HepG2 (cell line): ENCODE measurements around the gene RDM1. TPM values are rescaled to one million over a fixed set of nuclear protein-coding genes. Genes with fewer than 3 reads are reported as not detected.

Source experiments
- CCAR2 ChIP-seq: fragments of 200-400 bp; formaldehyde crosslinking; optimal IDR thresholded peaks from 2 replicates; pipeline ENCODE3; 2018; ENCODE audit warnings: low read depth, mild to moderate bottlenecking, low read length, moderate library complexity
- KMT2B ChIP-seq: IDR thresholded peaks from 2 replicates; pipeline ENCODE4 v1.6.1; 2016; ENCODE audit warnings: missing genetic modification reagents, missing compliant biosample characterization
- MAF1 ChIP-seq: sonication (generic); formaldehyde crosslinking; IDR thresholded peaks from 2 replicates; pipeline ENCODE4 v1.5.0; 2020; ENCODE audit warnings: missing genetic modification reagents, borderline replicate concordance
- SETDB1 ChIP-seq: sonication (generic); formaldehyde crosslinking; IDR thresholded peaks from 2 replicates; pipeline ENCODE4 v1.5.1; 2020; ENCODE audit warnings: missing genetic modification reagents, mild to moderate bottlenecking, borderline replicate concordance
- ZNF17 ChIP-seq: sonication (generic); formaldehyde crosslinking; IDR thresholded peaks from 2 replicates; pipeline ENCODE4 v1.5.0; 2020; ENCODE audit warnings: mild to moderate bottlenecking, missing genetic modification reagents
- ZNF337 ChIP-seq: sonication (generic); formaldehyde crosslinking; IDR thresholded peaks from 2 replicates; pipeline ENCODE4 v1.5.1; 2020; ENCODE audit warnings: missing genetic modification reagents, low read depth, mild to moderate bottlenecking, borderline replicate concordance
- polyA plus RNA-seq, 8 experiments: library from polyadenylated mRNA; depleted of rRNA in 3 of 8; stranded (reverse) in 7 of 8; unstranded in 1 of 8; fragments of >200 nt; fragmentation: Illumina TruSeq in 4 of 8; extraction: Trizol in 4 of 8; gene quantifications; 2 replicates each; pipeline versions ENCODE4 v1.2.1 to v1.2.3, GENCODE V29; 2011 to 2016; ENCODE audit warnings: low read depth in 4 of 8, missing spikeins in 1 of 8, mixed read lengths in 1 of 8; ENCODE audit not compliant: insufficient read depth in 1 of 8
- total RNA-seq, 5 experiments: library from RNA; depleted of rRNA; stranded (reverse); fragments of >200 nt; fragmentation: Illumina TruSeq; extraction: Trizol; gene quantifications; 2 replicates each; pipeline ENCODE4 v1.2.3, GENCODE V29; 2016; ENCODE audit warnings: low read depth in 1 of 5
- TF ChIP-seq, protein P1 (sequence below): sonication (generic); formaldehyde crosslinking; IDR thresholded peaks from 2 replicates; pipeline ENCODE4 v1.9.0; 2021; ENCODE audit warnings: mild to moderate bottlenecking, missing genetic modification reagents
- TF ChIP-seq, protein P2 (sequence below): IDR thresholded peaks from 2 replicates; pipeline ENCODE4 v1.6.1; 2016; ENCODE audit warnings: low read depth
- TF ChIP-seq, protein P3 (sequence below): IDR thresholded peaks from 2 replicates; pipeline ENCODE4 v1.6.1; 2018; ENCODE audit warnings: missing genetic modification reagents
- TF ChIP-seq, protein P4 (sequence below): sonication (generic); formaldehyde crosslinking; IDR thresholded peaks from 2 replicates; pipeline ENCODE4 v1.8.1; 2023; ENCODE audit warnings: missing genetic modification reagents, inconsistent platforms, borderline replicate concordance
- TF ChIP-seq, protein P5 (sequence below): IDR thresholded peaks from 2 replicates; pipeline ENCODE4 v1.6.1; 2012; ENCODE audit warnings: low read depth, low read length, improper control_type of control experiment
- TF ChIP-seq, protein P6 (sequence below): sonication (generic); formaldehyde crosslinking; IDR thresholded peaks from 2 replicates; pipeline ENCODE4 v1.4.0; 2020; ENCODE audit warnings: missing genetic modification reagents, borderline replicate concordance

The RDM1 gene
- total and polyA plus RNA-seq, 2 of the 13 experiments (the other 11 are each of a cell fraction or from before 2014, with no cell fraction given) = 0.28 to 0.40 TPM

DNA sequence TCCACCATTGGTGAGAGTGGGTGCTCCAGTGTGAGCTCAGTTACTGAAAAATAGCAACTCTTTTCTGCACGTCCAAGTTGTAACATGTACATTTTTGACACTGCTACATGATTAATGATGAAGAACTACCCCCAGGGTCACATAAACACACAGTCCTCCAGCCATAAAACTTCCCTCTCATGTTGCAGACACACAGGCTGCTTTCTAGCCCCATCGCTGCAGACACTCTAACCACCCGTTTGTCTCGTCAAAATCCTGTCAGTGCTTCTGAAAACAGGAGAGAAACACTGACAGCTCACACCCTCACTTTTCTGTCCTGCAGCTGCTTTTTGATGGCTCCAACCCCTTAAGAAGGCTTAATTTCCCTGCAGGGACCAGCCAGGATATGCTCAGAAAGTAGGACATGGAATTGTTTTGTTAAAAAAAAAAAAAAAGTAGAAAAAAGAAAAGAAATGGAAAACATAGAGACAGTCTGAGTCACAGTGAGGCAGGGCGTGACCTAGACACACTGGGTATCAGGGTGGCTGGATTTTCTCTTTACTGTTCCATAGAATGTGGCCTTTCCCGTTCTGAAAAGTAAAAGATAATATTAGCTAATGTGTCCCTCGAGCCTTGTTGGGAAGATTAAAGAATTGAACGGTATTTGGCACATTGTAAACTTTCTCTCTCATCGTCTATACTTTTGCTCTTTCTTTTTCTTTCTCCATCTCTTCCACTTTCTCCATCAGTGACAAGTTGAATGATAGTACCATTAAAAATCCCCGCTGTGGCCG lies 29.7 kb downstream of the RDM1 start (continued):
- TF ChIP-seq, protein P1, sequence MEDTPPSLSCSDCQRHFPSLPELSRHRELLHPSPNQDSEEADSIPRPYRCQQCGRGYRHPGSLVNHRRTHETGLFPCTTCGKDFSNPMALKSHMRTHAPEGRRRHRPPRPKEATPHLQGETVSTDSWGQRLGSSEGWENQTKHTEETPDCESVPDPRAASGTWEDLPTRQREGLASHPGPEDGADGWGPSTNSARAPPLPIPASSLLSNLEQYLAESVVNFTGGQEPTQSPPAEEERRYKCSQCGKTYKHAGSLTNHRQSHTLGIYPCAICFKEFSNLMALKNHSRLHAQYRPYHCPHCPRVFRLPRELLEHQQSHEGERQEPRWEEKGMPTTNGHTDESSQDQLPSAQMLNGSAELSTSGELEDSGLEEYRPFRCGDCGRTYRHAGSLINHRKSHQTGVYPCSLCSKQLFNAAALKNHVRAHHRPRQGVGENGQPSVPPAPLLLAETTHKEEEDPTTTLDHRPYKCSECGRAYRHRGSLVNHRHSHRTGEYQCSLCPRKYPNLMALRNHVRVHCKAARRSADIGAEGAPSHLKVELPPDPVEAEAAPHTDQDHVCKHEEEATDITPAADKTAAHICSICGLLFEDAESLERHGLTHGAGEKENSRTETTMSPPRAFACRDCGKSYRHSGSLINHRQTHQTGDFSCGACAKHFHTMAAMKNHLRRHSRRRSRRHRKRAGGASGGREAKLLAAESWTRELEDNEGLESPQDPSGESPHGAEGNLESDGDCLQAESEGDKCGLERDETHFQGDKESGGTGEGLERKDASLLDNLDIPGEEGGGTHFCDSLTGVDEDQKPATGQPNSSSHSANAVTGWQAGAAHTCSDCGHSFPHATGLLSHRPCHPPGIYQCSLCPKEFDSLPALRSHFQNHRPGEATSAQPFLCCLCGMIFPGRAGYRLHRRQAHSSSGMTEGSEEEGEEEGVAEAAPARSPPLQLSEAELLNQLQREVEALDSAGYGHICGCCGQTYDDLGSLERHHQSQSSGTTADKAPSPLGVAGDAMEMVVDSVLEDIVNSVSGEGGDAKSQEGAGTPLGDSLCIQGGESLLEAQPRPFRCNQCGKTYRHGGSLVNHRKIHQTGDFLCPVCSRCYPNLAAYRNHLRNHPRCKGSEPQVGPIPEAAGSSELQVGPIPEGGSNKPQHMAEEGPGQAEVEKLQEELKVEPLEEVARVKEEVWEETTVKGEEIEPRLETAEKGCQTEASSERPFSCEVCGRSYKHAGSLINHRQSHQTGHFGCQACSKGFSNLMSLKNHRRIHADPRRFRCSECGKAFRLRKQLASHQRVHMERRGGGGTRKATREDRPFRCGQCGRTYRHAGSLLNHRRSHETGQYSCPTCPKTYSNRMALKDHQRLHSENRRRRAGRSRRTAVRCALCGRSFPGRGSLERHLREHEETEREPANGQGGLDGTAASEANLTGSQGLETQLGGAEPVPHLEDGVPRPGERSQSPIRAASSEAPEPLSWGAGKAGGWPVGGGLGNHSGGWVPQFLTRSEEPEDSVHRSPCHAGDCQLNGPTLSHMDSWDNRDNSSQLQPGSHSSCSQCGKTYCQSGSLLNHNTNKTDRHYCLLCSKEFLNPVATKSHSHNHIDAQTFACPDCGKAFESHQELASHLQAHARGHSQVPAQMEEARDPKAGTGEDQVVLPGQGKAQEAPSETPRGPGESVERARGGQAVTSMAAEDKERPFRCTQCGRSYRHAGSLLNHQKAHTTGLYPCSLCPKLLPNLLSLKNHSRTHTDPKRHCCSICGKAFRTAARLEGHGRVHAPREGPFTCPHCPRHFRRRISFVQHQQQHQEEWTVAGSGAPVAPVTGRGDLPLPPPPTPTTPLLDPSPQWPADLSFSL (CRISPR knock-in tag) = no peak
- TF ChIP-seq KMT2B (CRISPR knock-in tag) (no peak), ZNF337 (no peak), MAF1 (CRISPR knock-in tag) (no peak), SETDB1 (CRISPR knock-in tag) (no peak), CCAR2 (no peak), ZNF17 (CRISPR knock-in tag) (no peak)
- TF ChIP-seq, protein P2, sequence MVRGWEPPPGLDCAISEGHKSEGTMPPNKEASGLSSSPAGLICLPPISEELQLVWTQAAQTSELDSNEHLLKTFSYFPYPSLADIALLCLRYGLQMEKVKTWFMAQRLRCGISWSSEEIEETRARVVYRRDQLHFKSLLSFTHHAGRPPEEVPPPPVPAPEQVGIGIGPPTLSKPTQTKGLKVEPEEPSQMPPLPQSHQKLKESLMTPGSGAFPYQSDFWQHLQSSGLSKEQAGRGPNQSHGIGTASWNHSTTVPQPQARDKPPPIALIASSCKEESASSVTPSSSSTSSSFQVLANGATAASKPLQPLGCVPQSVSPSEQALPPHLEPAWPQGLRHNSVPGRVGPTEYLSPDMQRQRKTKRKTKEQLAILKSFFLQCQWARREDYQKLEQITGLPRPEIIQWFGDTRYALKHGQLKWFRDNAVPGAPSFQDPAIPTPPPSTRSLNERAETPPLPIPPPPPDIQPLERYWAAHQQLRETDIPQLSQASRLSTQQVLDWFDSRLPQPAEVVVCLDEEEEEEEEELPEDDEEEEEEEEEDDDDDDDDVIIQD = no peak
- TF ChIP-seq, protein P3, sequence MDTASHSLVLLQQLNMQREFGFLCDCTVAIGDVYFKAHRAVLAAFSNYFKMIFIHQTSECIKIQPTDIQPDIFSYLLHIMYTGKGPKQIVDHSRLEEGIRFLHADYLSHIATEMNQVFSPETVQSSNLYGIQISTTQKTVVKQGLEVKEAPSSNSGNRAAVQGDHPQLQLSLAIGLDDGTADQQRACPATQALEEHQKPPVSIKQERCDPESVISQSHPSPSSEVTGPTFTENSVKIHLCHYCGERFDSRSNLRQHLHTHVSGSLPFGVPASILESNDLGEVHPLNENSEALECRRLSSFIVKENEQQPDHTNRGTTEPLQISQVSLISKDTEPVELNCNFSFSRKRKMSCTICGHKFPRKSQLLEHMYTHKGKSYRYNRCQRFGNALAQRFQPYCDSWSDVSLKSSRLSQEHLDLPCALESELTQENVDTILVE (CRISPR knock-in tag) = no peak
- TF ChIP-seq, protein P4, sequence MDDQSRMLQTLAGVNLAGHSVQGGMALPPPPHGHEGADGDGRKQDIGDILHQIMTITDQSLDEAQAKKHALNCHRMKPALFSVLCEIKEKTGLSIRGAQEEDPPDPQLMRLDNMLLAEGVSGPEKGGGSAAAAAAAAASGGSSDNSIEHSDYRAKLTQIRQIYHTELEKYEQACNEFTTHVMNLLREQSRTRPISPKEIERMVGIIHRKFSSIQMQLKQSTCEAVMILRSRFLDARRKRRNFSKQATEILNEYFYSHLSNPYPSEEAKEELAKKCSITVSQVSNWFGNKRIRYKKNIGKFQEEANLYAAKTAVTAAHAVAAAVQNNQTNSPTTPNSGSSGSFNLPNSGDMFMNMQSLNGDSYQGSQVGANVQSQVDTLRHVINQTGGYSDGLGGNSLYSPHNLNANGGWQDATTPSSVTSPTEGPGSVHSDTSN (CRISPR knock-in tag) = no peak
- TF ChIP-seq, protein P5, sequence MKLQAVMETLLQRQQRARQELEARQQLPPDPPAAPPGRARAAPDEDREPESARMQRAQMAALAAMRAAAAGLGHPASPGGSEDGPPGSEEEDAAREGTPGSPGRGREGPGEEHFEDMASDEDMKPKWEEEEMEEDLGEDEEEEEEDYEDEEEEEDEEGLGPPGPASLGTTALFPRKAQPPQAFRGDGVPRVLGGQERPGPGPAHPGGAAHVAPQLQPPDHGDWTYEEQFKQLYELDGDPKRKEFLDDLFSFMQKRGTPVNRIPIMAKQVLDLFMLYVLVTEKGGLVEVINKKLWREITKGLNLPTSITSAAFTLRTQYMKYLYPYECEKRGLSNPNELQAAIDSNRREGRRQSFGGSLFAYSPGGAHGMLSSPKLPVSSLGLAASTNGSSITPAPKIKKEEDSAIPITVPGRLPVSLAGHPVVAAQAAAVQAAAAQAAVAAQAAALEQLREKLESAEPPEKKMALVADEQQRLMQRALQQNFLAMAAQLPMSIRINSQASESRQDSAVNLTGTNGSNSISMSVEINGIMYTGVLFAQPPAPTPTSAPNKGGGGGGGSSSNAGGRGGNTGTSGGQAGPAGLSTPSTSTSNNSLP = no peak
- TF ChIP-seq, protein P6, sequence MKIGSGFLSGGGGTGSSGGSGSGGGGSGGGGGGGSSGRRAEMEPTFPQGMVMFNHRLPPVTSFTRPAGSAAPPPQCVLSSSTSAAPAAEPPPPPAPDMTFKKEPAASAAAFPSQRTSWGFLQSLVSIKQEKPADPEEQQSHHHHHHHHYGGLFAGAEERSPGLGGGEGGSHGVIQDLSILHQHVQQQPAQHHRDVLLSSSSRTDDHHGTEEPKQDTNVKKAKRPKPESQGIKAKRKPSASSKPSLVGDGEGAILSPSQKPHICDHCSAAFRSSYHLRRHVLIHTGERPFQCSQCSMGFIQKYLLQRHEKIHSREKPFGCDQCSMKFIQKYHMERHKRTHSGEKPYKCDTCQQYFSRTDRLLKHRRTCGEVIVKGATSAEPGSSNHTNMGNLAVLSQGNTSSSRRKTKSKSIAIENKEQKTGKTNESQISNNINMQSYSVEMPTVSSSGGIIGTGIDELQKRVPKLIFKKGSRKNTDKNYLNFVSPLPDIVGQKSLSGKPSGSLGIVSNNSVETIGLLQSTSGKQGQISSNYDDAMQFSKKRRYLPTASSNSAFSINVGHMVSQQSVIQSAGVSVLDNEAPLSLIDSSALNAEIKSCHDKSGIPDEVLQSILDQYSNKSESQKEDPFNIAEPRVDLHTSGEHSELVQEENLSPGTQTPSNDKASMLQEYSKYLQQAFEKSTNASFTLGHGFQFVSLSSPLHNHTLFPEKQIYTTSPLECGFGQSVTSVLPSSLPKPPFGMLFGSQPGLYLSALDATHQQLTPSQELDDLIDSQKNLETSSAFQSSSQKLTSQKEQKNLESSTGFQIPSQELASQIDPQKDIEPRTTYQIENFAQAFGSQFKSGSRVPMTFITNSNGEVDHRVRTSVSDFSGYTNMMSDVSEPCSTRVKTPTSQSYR (CRISPR knock-in tag) = no peak
